Osteoblast (primary cell): ENCODE data around the gene RASAL3. TPM values are rescaled to one million over a fixed set of nuclear protein-coding genes. Genes with fewer than 3 reads are reported as not detected.

ENCODE experiments used
- DNase-seq: peaks from one replicate; pipeline ENCODE4 v3.0.0; 2011; ENCODE audit warnings: low spot score, mixed read lengths; ENCODE audit not compliant: insufficient read length; ENCODE audit errors: missing footprints
- H2AFZ ChIP-seq: 2 replicates; pipeline ENCODE4 v1.6.0; 2011; ENCODE audit warnings: mild to moderate bottlenecking, low read length
- H3K27ac ChIP-seq: 2 replicates; pipeline ENCODE4 v1.5.1; 2011; ENCODE audit warnings: mild to moderate bottlenecking, low read depth, low read length, moderate library complexity
- H3K27me3 ChIP-seq: 2 replicates; pipeline ENCODE4 v1.6.0; 2012; ENCODE audit warnings: mild to moderate bottlenecking, control low read depth, inconsistent platforms, low read length, moderate library complexity; ENCODE audit not compliant: insufficient read depth
- H3K36me3 ChIP-seq: 2 replicates; pipeline ENCODE4 v1.5.1; 2011; ENCODE audit warnings: mild to moderate bottlenecking, low read length, control low read depth, moderate library complexity; ENCODE audit not compliant: insufficient read depth
- H3K4me1 ChIP-seq: 2 replicates; pipeline ENCODE4 v1.5.1; 2011; ENCODE audit warnings: mild to moderate bottlenecking, low read length, control low read depth, moderate library complexity; ENCODE audit not compliant: insufficient read depth
- H3K4me2 ChIP-seq: 2 replicates; pipeline ENCODE4 v1.6.0; 2011; ENCODE audit warnings: mild to moderate bottlenecking, low read length; ENCODE audit not compliant: insufficient read depth
- H3K4me3 ChIP-seq: fragments of 200-600 bp; sonication (generic); 3 replicates; pipeline ENCODE4 v1.5.1; 2012; ENCODE audit warnings: mild to moderate bottlenecking, low read length, inconsistent platforms; ENCODE audit not compliant: insufficient read depth
- H3K79me2 ChIP-seq: 2 replicates; pipeline ENCODE4 v1.6.0; 2012; ENCODE audit warnings: mild to moderate bottlenecking, low read length, control low read depth, inconsistent platforms; ENCODE audit not compliant: insufficient read depth
- H3K9me3 ChIP-seq: 2 replicates; pipeline ENCODE4 v1.5.1; 2011; ENCODE audit warnings: low read depth, low read length, control low read depth
- H4K20me1 ChIP-seq: 2 replicates; pipeline ENCODE4 v1.6.0; 2012; ENCODE audit warnings: mild to moderate bottlenecking, low read length, control low read depth; ENCODE audit not compliant: insufficient read depth
- CTCF ChIP-seq: IDR thresholded peaks from 2 replicates; pipeline ENCODE4 v1.5.1; 2011; ENCODE audit warnings: mild to moderate bottlenecking, low read depth, low read length, moderate library complexity; ENCODE audit errors: extremely low read depth
- total RNA-seq: library from RNA; depleted of rRNA; stranded (reverse); fragments of >200 nt; gene quantifications from 2 replicates; pipeline ENCODE4 v1.2.3, GENCODE V29; 2012

Gene RASAL3
- total RNA-seq, 1 donor: under 0.01 TPM

DNA sequence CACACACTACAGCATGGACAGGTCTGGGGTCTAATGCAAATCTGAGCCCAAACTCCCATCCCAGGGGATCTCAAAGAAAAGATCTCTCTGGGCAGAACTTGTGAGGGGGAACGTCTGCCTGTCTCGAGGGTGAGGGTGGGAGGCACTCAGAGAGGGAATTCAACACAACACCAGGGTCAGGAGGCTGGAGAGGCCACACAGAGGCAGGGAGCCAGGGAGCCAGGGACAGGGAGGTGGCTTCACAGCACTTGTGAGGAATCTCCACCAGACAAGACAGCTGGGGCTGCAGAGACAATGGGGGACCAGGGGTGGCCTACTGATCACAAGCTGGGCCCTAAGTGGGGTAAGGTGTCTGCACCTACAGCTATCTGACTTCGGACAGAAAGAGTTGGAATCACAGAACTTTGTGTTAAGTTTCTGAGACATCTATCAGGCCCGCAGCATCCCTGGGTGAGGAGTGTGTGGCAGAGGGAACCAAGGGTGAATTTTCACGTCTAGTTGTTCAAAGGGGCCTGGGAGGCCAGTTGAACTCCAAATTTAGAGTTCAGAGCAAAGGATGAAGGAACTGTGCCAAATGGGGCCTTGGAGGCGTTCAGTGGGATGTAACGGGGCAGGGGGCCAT, 32.8 kb downstream of the RASAL3 start:
- no peak for TF ChIP-seq CTCF
- H3K79me2 ChIP-seq: peaks cover 54% of the 10 kb centered on the region
- H4K20me1 ChIP-seq: peaks cover 20% of the 10 kb centered on the region
- no peaks in the 10 kb centered on the region for H3K27me3 ChIP-seq
- H3K4me2 ChIP-seq: peak overlapping the region; percentile 97
- DNase-seq: peak; percentile 83
- H3K9me3 ChIP-seq: no peaks in the 10 kb centered on the region
- peak overlapping the region; percentile 48 for H3K27ac ChIP-seq
- H3K36me3 ChIP-seq: peaks cover 8% of the 10 kb centered on the region
- peak overlapping the region; percentile 88 for H3K4me3 ChIP-seq
- peaks cover 18% of the 10 kb centered on the region for H3K4me1 ChIP-seq
- peak overlapping the region; percentile 77 for H2AFZ ChIP-seq

DNA sequence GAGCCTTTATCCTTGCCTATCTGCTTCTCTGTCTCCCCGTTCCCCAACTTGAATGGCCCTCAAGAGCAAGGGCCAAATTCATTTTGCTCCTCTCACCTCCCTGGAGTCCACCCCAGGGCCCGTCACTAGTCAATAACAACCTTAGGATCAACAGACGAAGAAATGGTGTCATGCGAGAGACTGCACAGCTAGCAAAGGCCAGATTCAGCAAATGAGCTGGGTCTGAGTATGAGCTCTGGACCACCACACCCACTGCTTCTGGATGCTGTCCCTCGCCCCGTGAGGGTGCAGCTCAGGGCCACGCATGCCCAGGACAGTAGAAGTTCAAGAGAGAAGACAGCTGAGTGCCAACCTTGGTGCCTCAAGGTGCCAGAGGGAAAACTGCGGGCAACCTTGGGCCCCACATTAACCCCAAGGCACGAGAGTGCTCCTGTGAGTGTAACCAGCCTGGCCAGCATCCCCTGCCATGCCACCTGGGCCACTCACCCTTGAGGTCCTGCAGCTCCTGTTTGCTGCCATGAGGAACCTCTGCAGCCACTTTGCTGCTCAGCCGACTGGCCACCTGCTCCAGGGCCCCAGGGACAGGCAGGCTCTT, 33.7 kb downstream of the RASAL3 start:
- peaks cover 22% of the 10 kb centered on the region for H4K20me1 ChIP-seq
- peak overlapping the region; percentile 97 for H3K4me2 ChIP-seq
- no peaks in the 10 kb centered on the region for H3K9me3 ChIP-seq
- peaks cover 54% of the 10 kb centered on the region for H3K79me2 ChIP-seq
- peaks cover 15% of the 10 kb centered on the region for H3K36me3 ChIP-seq
- DNase-seq: peak; percentile 81
- TF ChIP-seq CTCF: no peak
- H3K27me3 ChIP-seq: no peaks in the 10 kb centered on the region
- peaks cover 18% of the 10 kb centered on the region for H3K4me1 ChIP-seq
- H2AFZ ChIP-seq: no peak overlapping the region
- H3K27ac ChIP-seq: no peak overlapping the region
- H3K4me3 ChIP-seq: peak overlapping the region; percentile 88

GRCh38 chr19:15429825-15430467, 34.4 kb downstream of the RASAL3 start:
- H4K20me1 ChIP-seq: peaks cover 22% of the 10 kb centered on the region
- peaks cover 18% of the 10 kb centered on the region for H3K4me1 ChIP-seq
- H3K4me3 ChIP-seq: no peak overlapping the region
- no peak for TF ChIP-seq CTCF
- H3K79me2 ChIP-seq: peaks cover 54% of the 10 kb centered on the region
- H2AFZ ChIP-seq: no peak overlapping the region
- H3K9me3 ChIP-seq: no peaks in the 10 kb centered on the region
- no peaks in the 10 kb centered on the region for H3K27me3 ChIP-seq
- H3K4me2 ChIP-seq: no peak overlapping the region
- no peak overlapping the region for H3K27ac ChIP-seq
- DNase-seq: peak; percentile 76
- peaks cover 15% of the 10 kb centered on the region for H3K36me3 ChIP-seq
